Measurements from ENCODE around the gene SPOCK2. TPM values are rescaled to one million over a fixed set of nuclear protein-coding genes. Genes with fewer than 3 reads are reported as not detected.

The SPOCK2 gene
- total RNA-seq, 1 donor from 2014 or later: 3.2 TPM

DNA sequence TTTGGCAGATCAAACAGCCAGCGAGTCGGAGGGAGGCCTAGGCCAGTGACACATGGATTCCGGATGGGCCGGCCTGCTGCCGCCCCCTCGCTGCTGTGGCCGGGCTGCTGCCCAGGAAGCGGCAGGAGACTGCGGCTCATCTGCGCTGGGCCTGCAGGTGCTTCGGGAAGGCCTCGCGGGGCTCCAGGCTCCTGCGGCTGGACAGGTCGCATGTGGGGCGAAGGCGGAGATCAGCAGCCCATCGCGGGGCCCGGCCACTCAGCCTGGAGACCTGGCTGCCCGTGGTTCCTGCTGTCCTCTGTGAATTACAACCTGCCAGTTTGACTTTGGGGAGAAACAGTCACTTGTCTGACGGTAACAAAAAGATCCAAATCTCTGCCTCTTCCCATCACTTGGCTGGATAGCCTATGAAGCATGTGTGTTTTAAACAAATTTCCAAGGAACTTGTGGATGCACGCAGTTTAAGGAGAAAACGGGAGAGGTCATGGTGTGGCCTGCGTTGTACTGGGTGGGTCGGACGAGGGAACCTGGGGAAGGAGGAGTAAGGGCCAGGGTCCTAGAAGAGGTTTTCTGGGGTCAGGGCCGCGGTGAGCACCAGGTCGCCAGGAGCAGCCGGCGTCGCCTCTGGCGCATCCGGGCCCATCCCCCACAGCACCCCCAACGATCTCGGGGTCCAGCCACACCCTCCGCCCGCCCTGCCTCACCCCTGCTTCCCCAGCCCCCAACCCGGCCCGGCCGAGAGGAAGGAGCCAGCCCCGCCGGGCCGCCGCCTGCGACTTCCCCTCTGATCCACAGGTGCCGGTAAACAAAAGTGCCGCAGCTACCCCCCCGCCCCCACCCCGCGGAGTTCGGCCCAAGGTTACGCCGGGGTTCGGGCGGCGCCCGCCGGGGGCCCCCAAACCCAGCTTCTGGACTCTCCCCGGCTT lies 1.6 kb downstream of the SPOCK2 start:
- Histone ChIP-seq H3K4me2 (peak overlapping the region; percentile 94), H3K27me3 (peaks cover 70% of the 10 kb centered on the region), H3K4me1 (peaks cover 42% of the 10 kb centered on the region), H2AFZ (replicated peaks) (peak overlapping the region; percentile 70), H3K9me3 (ENCODE audit: low read depth) (no peaks in the 10 kb centered on the region), H4K20me1 (ENCODE audit: low read depth) (no peaks in the 10 kb centered on the region), H3K4me3 (peak overlapping the region; percentile 62), H3K36me3 (no peaks in the 10 kb centered on the region), H3K79me2 (ENCODE audit: low read depth) (no peaks in the 10 kb centered on the region), H3K9ac (no peak overlapping the region), H3F3A (ENCODE audit: low read depth) (peaks cover 30% of the 10 kb centered on the region), H3K27ac (no peak overlapping the region)
- no peak overlapping the region for H3K27ac Mint-ChIP-seq
- peak; percentile 75 for DNase-seq (ENCODE audit: low spot score)
- peak overlapping the region; percentile 84 for H3K4me3 Mint-ChIP-seq
- TF ChIP-seq EZH2phosphoT487 (IDR thresholded peaks at IDR 0.05): no peak
- TF ChIP-seq, protein P1, sequence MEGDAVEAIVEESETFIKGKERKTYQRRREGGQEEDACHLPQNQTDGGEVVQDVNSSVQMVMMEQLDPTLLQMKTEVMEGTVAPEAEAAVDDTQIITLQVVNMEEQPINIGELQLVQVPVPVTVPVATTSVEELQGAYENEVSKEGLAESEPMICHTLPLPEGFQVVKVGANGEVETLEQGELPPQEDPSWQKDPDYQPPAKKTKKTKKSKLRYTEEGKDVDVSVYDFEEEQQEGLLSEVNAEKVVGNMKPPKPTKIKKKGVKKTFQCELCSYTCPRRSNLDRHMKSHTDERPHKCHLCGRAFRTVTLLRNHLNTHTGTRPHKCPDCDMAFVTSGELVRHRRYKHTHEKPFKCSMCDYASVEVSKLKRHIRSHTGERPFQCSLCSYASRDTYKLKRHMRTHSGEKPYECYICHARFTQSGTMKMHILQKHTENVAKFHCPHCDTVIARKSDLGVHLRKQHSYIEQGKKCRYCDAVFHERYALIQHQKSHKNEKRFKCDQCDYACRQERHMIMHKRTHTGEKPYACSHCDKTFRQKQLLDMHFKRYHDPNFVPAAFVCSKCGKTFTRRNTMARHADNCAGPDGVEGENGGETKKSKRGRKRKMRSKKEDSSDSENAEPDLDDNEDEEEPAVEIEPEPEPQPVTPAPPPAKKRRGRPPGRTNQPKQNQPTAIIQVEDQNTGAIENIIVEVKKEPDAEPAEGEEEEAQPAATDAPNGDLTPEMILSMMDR (IDR thresholded peaks at IDR 0.05): peak; percentile 24
- no peak for TF ChIP-seq EZH2 (IDR thresholded peaks at IDR 0.05)
- peaks cover 4% of the 10 kb centered on the region for H3K36me3 Mint-ChIP-seq
- peaks cover 36% of the 10 kb centered on the region for H3K27me3 Mint-ChIP-seq (ENCODE audit: insufficient read depth, low read depth)
- H3K4me1 Mint-ChIP-seq: peaks cover 41% of the 10 kb centered on the region
- no peaks in the 10 kb centered on the region for H3K9me3 Mint-ChIP-seq

DNA sequence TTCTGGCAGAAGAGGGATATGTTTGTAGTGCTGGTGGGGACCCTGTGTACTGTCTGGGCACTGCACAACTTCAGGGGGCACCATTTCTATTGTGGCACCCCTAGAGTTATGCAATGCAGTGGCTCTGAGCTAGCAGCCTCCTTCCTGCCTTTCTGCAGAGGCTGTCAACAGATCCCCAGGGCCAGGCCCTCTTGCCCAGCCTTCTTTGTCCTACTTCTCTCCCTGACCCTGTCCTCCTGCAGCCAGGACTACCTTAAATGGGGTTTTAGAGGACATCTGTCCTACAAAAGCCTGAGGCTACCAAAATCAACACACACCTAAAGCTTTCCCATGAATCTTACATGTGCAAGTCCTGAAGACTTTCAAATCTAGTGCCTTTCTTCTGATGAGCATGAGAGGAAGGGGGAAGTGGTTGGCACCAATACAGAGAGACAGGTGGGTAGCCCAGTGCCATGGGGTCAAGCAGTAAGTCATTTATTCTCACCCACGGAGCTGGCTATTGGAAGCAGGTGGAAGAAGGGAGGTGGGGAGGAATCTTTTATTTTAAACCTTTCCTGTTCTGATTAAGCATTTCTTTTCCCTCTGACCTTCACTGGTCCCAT lies 2.4 kb downstream of the SPOCK2 start:
- Mint-ChIP-seq H3K4me1 (peaks cover 44% of the 10 kb centered on the region), H3K9me3 (no peaks in the 10 kb centered on the region), H3K36me3 (peaks cover 2% of the 10 kb centered on the region), H3K4me3 (peak overlapping the region; percentile 84), H3K27me3 (ENCODE audit: insufficient read depth, low read depth) (peaks cover 36% of the 10 kb centered on the region), H3K27ac (no peak overlapping the region)
- Histone ChIP-seq H4K20me1 (ENCODE audit: low read depth) (no peaks in the 10 kb centered on the region), H2AFZ (replicated peaks) (no peak overlapping the region), H3F3A (ENCODE audit: low read depth) (peaks cover 30% of the 10 kb centered on the region), H3K4me3 (no peak overlapping the region), H3K9ac (no peak overlapping the region), H3K79me2 (ENCODE audit: low read depth) (no peaks in the 10 kb centered on the region), H3K4me1 (peaks cover 42% of the 10 kb centered on the region), H3K9me3 (ENCODE audit: low read depth) (no peaks in the 10 kb centered on the region), H3K27me3 (peaks cover 70% of the 10 kb centered on the region), H3K36me3 (no peaks in the 10 kb centered on the region), H3K27ac (no peak overlapping the region), H3K4me2 (no peak overlapping the region)
- TF ChIP-seq EZH2 (IDR thresholded peaks at IDR 0.05): no peak
- TF ChIP-seq, protein P1 (IDR thresholded peaks at IDR 0.05): no peak
- TF ChIP-seq EZH2phosphoT487 (IDR thresholded peaks at IDR 0.05): no peak
- no peak for DNase-seq (ENCODE audit: low spot score)

DNA sequence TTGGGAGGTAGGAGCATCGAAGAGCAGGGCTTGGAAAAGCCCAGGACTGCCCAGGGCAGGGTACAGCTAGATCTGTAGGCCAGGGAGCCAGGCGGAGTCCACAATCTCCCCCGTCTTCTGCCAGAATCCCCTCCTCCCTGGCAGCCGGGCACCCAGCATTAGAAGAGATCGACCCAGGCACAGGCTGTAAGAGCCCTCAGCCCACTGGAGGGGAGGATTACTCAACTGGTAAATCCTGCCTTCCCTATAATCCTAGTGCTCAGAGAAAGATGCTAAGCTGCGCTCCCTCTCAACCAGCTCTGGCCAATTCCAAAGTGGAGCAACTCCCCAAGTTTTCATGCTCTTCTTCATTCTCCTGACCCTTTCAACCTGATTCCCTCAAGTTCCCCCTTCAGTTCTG lies 3.2 kb downstream of the SPOCK2 start:
- H3K27ac Mint-ChIP-seq: no peak overlapping the region
- peak; percentile 46 for DNase-seq (ENCODE audit: low spot score)
- Histone ChIP-seq H3K27ac (no peak overlapping the region), H3K36me3 (no peaks in the 10 kb centered on the region), H3F3A (ENCODE audit: low read depth) (peaks cover 30% of the 10 kb centered on the region), H3K4me3 (no peak overlapping the region), H3K4me2 (no peak overlapping the region), H2AFZ (replicated peaks) (no peak overlapping the region), H3K27me3 (peaks cover 65% of the 10 kb centered on the region), H3K9ac (no peak overlapping the region), H4K20me1 (ENCODE audit: low read depth) (no peaks in the 10 kb centered on the region), H3K4me1 (peaks cover 44% of the 10 kb centered on the region), H3K9me3 (ENCODE audit: low read depth) (no peaks in the 10 kb centered on the region), H3K79me2 (ENCODE audit: low read depth) (no peaks in the 10 kb centered on the region)
- H3K27me3 Mint-ChIP-seq (ENCODE audit: insufficient read depth, low read depth): peaks cover 33% of the 10 kb centered on the region
- H3K4me1 Mint-ChIP-seq: peaks cover 44% of the 10 kb centered on the region
- H3K36me3 Mint-ChIP-seq: peaks cover 2% of the 10 kb centered on the region
- no peaks in the 10 kb centered on the region for H3K9me3 Mint-ChIP-seq
- TF ChIP-seq EZH2 (IDR thresholded peaks at IDR 0.05) (no peak), EZH2phosphoT487 (IDR thresholded peaks at IDR 0.05) (no peak)
- TF ChIP-seq, protein P1 (IDR thresholded peaks at IDR 0.05): no peak
- peak overlapping the region; percentile 3 for H3K4me3 Mint-ChIP-seq

Data from neural progenitor cell (in vitro differentiated cells).